ENCODE measurements around the gene CADPS2. TPM values are rescaled to one million over a fixed set of nuclear protein-coding genes. Genes with fewer than 3 reads are reported as not detected.
"Not testable (repeated sequence)": the region's sequence is repeated elsewhere in the genome, so short reads cannot be mapped to it uniquely, and the experiment has no call there.

Gene CADPS2
- total RNA-seq, 1 donor from 2014 or later, result 10.1 TPM

- DNase-seq (ENCODE audit: extremely low spot score, unreplicated experiment), result no peak
- Mint-ChIP-seq H3K36me3 (no peaks in the 10 kb centered on the region), H3K27me3 (no peaks in the 10 kb centered on the region), H3K4me3 (no peak overlapping the region), H3K9me3 (peaks cover 5% of the 10 kb centered on the region), H3K4me1 (ENCODE audit: unreplicated experiment) (no peaks in the 10 kb centered on the region), H3K27ac (no peak overlapping the region)
- TF ChIP-seq, protein P1, sequence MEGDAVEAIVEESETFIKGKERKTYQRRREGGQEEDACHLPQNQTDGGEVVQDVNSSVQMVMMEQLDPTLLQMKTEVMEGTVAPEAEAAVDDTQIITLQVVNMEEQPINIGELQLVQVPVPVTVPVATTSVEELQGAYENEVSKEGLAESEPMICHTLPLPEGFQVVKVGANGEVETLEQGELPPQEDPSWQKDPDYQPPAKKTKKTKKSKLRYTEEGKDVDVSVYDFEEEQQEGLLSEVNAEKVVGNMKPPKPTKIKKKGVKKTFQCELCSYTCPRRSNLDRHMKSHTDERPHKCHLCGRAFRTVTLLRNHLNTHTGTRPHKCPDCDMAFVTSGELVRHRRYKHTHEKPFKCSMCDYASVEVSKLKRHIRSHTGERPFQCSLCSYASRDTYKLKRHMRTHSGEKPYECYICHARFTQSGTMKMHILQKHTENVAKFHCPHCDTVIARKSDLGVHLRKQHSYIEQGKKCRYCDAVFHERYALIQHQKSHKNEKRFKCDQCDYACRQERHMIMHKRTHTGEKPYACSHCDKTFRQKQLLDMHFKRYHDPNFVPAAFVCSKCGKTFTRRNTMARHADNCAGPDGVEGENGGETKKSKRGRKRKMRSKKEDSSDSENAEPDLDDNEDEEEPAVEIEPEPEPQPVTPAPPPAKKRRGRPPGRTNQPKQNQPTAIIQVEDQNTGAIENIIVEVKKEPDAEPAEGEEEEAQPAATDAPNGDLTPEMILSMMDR (conservative IDR thresholded peaks at IDR 0.05), result no peak
These were observed 248.5 kb downstream of the CADPS2 start for GRCh38 chr7:122637784-122638183.

- DNase-seq (ENCODE audit: extremely low spot score, unreplicated experiment); H3K36me3 Mint-ChIP-seq; H3K9me3 Mint-ChIP-seq; H3K27ac Mint-ChIP-seq; H3K4me3 Mint-ChIP-seq; H3K27me3 Mint-ChIP-seq; H3K4me1 Mint-ChIP-seq (ENCODE audit: unreplicated experiment): not testable (repeated sequence)
These were observed 250.8 kb downstream of the CADPS2 start for GRCh38 chr7:122635481-122635880.

DNA sequence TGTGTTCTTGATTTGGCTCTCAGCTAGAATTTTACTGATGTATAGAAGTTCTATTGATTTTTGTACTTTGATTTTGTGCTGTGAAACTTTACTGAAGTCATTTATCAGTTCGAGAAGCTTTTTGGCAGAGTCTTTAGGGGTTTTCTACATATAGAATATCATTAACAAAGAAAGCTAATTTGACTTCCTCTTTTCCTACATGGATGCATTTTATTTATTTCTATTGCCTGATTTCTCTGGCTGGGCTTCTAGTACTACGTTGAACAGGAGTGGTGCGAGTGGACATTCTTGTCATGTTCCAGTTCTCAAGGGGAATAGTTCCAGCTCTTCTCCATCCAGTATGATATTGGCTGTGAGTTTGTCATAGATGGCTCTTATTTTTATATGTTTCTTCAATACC, 252.8 kb downstream of the CADPS2 start:
- TF ChIP-seq, protein P1 (conservative IDR thresholded peaks at IDR 0.05), result no peak
- no peak overlapping the region for H3K27ac Mint-ChIP-seq
- no peak for DNase-seq (ENCODE audit: extremely low spot score, unreplicated experiment)
- no peak overlapping the region for H3K4me3 Mint-ChIP-seq
- peaks cover 5% of the 10 kb centered on the region for H3K9me3 Mint-ChIP-seq
- H3K36me3 Mint-ChIP-seq, result no peaks in the 10 kb centered on the region
- no peaks in the 10 kb centered on the region for H3K4me1 Mint-ChIP-seq (ENCODE audit: unreplicated experiment)
- no peaks in the 10 kb centered on the region for H3K27me3 Mint-ChIP-seq

- no peaks in the 10 kb centered on the region for H3K4me1 Mint-ChIP-seq (ENCODE audit: unreplicated experiment)
These were observed 254.0 kb downstream of the CADPS2 start for GRCh38 chr7:122632238-122632637.

GRCh38 chr7:122629412-122629953, 256.8 kb downstream of the CADPS2 start:
- no peak for DNase-seq (ENCODE audit: extremely low spot score, unreplicated experiment)
- no peaks in the 10 kb centered on the region for H3K27me3 Mint-ChIP-seq
- H3K4me3 Mint-ChIP-seq, result no peak overlapping the region
- TF ChIP-seq, protein P1 (conservative IDR thresholded peaks at IDR 0.05), result no peak
- H3K27ac Mint-ChIP-seq, result no peak overlapping the region
- H3K9me3 Mint-ChIP-seq, result no peaks in the 10 kb centered on the region
- H3K36me3 Mint-ChIP-seq, result no peaks in the 10 kb centered on the region
- H3K4me1 Mint-ChIP-seq (ENCODE audit: unreplicated experiment), result no peaks in the 10 kb centered on the region

More at GRCh38 chr7:122632238-122632637, 254.0 kb downstream of the CADPS2 start:
- no peak for DNase-seq (ENCODE audit: extremely low spot score, unreplicated experiment)
- Mint-ChIP-seq H3K9me3 (peaks cover 5% of the 10 kb centered on the region), H3K27ac (no peak overlapping the region), H3K36me3 (no peaks in the 10 kb centered on the region), H3K4me3 (no peak overlapping the region), H3K27me3 (no peaks in the 10 kb centered on the region)
- TF ChIP-seq, protein P1 (conservative IDR thresholded peaks at IDR 0.05), result no peak

DNA sequence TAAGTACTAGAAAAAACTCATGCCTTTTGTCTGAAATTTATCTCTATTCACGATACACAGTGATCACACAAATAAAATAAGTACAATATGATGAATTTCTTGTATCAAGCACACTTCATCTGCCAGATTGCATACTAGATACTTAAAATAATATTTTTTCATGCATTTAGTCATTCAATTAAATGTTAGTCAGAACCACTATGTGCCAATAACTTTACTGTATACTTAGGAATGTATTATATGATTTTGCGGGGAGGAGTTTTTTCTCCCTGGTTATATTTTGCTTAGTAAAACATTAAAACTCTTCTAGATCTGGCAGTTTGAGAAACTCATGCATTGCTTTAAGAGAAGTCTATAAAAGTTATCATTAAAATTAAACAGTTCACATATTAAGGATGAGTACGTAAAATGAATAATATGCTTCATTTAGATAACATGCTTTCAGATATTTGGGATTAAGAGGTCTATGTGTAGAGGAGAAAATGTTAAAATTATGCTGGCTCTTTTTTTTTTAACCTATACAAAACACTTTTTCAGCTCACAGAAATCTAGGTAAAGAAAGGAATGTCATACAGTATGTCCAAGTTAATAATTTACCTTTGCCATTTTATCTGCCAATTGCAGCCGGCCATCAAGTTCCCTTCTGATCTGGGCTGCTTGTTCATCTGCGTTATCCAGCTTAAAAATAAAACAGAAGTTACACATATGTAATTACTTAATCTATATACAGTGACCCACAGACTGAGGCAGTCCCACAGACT, 257.4 kb downstream of the CADPS2 start:
- no peaks in the 10 kb centered on the region for H3K36me3 Mint-ChIP-seq
- H3K27ac Mint-ChIP-seq, result no peak overlapping the region
- TF ChIP-seq, protein P1 (conservative IDR thresholded peaks at IDR 0.05), result no peak
- H3K9me3 Mint-ChIP-seq, result no peaks in the 10 kb centered on the region
- DNase-seq (ENCODE audit: extremely low spot score, unreplicated experiment), result no peak
- no peaks in the 10 kb centered on the region for H3K4me1 Mint-ChIP-seq (ENCODE audit: unreplicated experiment)
- H3K27me3 Mint-ChIP-seq, result no peaks in the 10 kb centered on the region
- no peak overlapping the region for H3K4me3 Mint-ChIP-seq
